D721Med (cell line): ENCODE results near the gene APBA1.
"Not testable (repeated sequence)": the region's sequence is repeated elsewhere in the genome, so short reads cannot be mapped to it uniquely, and the experiment has no call there.

Source experiments
- DNase-seq: peaks from one replicate; pipeline ENCODE4 v3.0.0; 2011; ENCODE audit warnings: low spot score; ENCODE audit not compliant: insufficient read length
- FAIRE-seq: peaks from 2 replicates; lab custom pipeline; 2011; peaks lifted over from hg19 to GRCh38; lab: Jason Lieb, UNC
- TF ChIP-seq, protein P1 (sequence below): IDR thresholded peaks from 2 replicates; pipeline ENCODE4 v1.5.1; 2012; ENCODE audit warnings: mild to moderate bottlenecking, control low read depth; ENCODE audit not compliant: insufficient read depth; ENCODE audit errors: missing control alignments

APBA1 gene

DNA sequence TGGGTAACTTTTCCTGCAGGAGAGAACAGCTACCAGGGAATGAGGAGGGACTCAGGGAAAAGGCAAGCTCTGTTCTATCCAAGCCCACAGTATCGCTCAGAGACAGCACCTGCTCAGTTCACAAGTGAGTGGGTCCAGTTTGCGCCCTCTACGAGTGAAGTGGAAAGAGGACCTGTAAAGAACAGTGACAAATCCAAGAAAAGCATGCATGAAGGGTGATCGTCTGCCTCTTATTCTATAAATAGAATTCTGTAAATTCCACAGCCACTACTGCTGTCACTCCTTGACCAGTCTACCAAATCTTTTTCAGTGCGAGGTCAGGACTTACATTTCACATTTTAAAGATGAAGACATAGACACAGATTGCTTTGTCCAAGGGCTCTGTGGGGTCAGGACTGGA, 229.7 kb downstream of the APBA1 start:
- DNase-seq (no peak), FAIRE-seq (no peak)
- TF ChIP-seq, protein P1, sequence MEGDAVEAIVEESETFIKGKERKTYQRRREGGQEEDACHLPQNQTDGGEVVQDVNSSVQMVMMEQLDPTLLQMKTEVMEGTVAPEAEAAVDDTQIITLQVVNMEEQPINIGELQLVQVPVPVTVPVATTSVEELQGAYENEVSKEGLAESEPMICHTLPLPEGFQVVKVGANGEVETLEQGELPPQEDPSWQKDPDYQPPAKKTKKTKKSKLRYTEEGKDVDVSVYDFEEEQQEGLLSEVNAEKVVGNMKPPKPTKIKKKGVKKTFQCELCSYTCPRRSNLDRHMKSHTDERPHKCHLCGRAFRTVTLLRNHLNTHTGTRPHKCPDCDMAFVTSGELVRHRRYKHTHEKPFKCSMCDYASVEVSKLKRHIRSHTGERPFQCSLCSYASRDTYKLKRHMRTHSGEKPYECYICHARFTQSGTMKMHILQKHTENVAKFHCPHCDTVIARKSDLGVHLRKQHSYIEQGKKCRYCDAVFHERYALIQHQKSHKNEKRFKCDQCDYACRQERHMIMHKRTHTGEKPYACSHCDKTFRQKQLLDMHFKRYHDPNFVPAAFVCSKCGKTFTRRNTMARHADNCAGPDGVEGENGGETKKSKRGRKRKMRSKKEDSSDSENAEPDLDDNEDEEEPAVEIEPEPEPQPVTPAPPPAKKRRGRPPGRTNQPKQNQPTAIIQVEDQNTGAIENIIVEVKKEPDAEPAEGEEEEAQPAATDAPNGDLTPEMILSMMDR, result no peak

DNA sequence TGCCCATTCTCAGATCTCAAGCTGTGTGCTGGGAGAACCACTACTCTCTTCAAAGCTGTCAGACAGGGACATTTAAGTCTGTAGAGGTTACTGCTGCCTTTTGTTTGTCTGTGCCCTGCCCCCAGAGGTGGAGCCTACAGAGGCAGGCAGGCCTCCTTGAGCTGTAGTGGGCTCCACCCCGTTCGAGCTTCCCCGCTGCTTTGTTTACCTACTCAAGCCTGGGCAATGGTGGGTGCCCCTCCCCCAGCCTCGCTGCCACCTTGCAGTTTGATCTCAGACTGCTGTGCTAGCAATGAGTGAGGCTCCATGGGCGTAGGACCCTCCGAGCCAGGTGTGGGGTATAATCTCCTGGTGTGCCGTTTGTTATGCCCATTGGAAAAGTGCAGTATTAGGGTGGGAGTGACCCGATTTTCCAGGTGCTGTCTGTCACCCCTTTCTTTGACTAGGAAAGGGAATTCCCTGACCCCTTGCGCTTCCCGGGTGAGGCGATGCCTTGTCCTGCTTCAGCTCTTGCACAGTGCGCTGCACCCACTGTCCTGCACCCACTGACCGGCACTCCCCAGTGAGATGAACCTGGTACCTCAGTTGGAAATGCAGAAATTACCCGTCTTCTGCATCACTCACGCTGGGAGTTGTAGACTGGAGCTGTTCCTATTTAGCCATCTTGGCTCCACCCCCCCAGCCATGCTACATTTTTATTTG, 231.8 kb downstream of the APBA1 start:
- not testable (repeated sequence) for DNase-seq, FAIRE-seq

DNA sequence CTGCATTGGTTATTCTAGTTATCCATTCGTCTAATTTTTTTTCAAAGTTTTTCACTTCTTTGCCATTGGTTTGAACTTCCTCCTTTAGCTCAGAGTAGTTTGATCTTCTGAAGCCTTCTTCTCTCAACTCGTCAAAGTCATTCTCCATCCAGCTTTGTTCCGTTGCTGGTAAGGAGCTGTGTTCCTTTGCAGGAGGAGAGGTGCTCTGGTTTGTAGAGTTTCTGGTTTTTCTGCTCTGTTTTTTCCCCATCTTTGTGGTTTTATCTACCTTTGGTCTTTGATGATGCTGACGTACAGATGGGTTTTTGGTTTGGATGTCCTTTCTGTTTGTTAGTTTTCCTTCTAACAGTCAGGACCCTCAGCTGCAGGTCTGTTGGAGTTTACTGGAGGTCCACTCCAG, 232.5 kb downstream of the APBA1 start:
- FAIRE-seq, DNase-seq: not testable (repeated sequence)

DNA sequence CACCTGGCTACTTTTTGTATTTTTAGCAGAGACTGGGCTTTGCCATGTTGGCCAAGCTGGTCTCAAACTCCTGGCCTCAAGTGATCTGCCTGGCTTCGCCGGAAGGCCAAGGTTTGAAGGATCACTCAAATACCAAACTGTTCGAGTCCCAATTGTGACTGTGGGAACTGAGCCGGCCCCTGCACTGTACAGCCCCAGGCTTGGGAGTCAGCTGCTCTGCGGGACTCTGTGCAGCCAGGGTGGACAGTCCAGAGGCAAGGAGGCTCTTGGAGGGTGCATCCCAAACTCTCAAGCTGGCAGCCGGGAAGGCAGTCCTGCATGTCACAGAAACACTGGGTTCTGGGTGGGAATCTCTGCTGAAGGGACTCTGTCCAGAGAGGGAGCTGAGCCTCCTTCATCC, 238.2 kb downstream of the APBA1 start:
- DNase-seq (no peak), FAIRE-seq (no peak)
- TF ChIP-seq, protein P1, result no peak

DNA sequence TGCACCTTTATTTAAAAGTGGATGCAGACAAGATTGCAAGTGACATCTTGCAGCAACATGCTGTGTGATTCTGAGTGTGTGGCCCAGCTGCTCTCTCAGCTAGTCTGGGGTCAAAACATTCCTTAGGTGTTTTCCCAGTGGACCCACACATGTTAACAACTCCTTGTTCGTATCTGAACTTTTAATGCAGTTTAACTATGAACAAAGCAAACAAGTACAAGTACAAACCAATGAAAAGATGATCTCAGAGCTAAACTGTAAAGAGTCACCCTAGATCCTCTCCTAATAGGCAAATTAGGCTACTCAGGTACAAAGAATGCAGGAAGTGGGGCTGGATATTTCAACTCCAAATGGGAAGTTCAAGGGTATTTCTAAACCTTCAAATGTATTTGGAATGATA, 238.8 kb downstream of the APBA1 start:
- TF ChIP-seq, protein P1, result no peak
- DNase-seq (no peak), FAIRE-seq (no peak)

DNA sequence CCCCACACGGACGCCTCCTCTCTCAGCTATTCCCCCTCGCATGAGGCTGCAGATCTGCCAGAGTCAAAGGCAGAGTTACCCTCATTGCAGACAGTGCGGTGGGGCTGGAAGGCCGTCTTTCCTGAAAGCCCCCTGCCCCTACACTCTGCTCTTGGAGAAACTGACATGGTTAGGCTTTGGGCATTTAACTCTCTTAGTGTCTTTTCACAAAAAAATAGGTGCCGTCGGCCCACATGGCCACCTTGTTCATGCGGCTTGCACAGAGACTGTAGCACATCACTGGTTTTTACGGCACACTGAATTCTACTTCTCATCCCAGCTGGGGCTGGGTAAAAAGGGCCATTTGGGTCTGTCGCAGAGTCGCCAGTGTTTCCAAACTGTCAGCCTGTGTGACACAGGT, 239.5 kb downstream of the APBA1 start:
- DNase-seq (no peak), FAIRE-seq (no peak)
- TF ChIP-seq, protein P1, result no peak

DNA sequence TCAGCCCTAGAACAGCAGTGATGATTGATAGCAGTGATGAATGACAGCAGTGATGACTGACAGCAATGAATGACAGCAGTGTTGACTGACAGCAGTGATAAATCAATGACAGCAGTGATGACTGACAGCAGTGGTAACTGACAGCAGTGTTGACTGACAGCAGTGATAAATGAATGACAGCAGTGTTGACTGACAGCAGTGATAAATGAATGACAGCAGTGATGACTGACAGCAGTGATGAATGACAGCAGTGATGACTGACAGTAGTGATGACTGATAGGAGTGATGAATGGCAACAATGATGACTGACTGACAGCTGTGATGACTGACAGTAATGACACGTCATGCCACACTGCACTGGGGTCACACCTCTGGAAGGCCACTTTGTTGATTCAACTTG, 240.4 kb downstream of the APBA1 start:
- FAIRE-seq (no peak), DNase-seq (no peak)
- TF ChIP-seq, protein P1, result no peak

DNA sequence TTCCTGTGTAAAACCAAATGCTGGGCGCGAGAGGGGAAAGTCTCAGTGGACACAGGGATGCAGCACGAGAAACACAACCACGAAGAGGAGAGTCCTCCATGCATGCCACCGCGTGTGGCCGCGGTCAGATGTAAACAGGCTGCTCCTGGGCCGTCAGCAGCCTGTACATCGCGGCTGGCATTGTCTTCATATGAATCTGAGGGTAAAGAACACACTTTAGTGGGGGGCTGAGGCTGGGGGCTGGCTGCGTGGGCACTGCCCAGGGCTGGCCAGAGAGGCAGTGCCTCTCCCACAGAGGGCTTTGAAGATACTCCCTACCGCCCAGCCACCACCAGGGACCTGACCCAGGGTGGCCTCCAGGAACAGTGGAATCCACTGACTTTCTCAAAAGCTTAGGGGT, 241.0 kb downstream of the APBA1 start:
- TF ChIP-seq, protein P1, result no peak
- DNase-seq (no peak), FAIRE-seq (no peak)
